Body of pancreas (tissue), 4 donors: ENCODE results near the gene SH3PXD2B. TPM values are rescaled to one million over a fixed set of nuclear protein-coding genes. Genes with fewer than 3 reads are reported as not detected.

Experiments used
- ATAC-seq: fragments of 150-250 bp; one replicate; pipeline ENCODE4 v1.9.1; 2016
- DNase-seq, 4 donors: peaks; one replicate each; pipeline ENCODE4 v3.0.0-alpha.2; 2019
- H3K27ac ChIP-seq, 4 donors: fragments of 200-600 bp; sonication (generic); 1 replicate in 3 of 4; 2 replicates in 1 of 4; pipeline versions ENCODE4 v1.5.1 to v1.6.1; 2016 to 2019; ENCODE audit warnings: mild to moderate bottlenecking in 1 of 4, mixed read lengths in 1 of 4, moderate library complexity in 1 of 4
- H3K27me3 ChIP-seq, 2 donors: fragments of 200-600 bp; sonication (generic); one replicate each; pipeline ENCODE4 v1.6.0; 2016; ENCODE audit warnings: mild to moderate bottlenecking in 1 of 2
- H3K36me3 ChIP-seq, 2 donors: fragments of 200-600 bp; sonication (generic); replicated peaks in 1 of 2; 2 replicates each; pipeline ENCODE4 v1.5.1; 2016; ENCODE audit warnings: low read depth in 2 of 2; ENCODE audit not compliant: insufficient read depth in 1 of 2
- H3K4me1 ChIP-seq: fragments of 200-600 bp; sonication (generic); one replicate; pipeline ENCODE4 v1.6.0; 2016
- H3K4me3 ChIP-seq, 2 donors: fragments of 200-600 bp; sonication (generic); 1 replicate in 1 of 2; 2 replicates in 1 of 2; pipeline ENCODE4 v1.5.1; 2016 to 2019
- H3K9me3 ChIP-seq, 3 donors: fragments of 200-600 bp; sonication (generic); 1 replicate in 2 of 3; 2 replicates in 1 of 3; pipeline ENCODE4 v1.5.1; 2016
- POLR2A ChIP-seq, 3 donors: fragments of 450-650 bp; IDR thresholded peaks; one replicate each; pipeline ENCODE4 v1.6.1; 2016; ENCODE audit warnings: antibody characterized with exemption in 3 of 3, mild to moderate bottlenecking in 2 of 3
- WGBS, 2 donors: methylation state at CpG; one replicate each; pipeline ENCODE4 v1.1.5; 2017; 5-methylcytosine and 5-hydroxymethylcytosine counted together
- intact Hi-C: fragments of 100-400 bp; cut with DNase I; formaldehyde crosslinking; loops from one replicate; pipeline ENCODE4 v1.15.1; 2023
- total RNA-seq, 2 donors: library from RNA; depleted of rRNA; stranded (reverse); fragments of >200 nt; gene quantifications; one replicate each; pipeline ENCODE4 v1.1.0, GENCODE V29; 2016
- TF ChIP-seq, protein P1 (sequence below), 7 experiments: fragments of 450-650 bp in 4 of 7; fragments of 200-600 bp in 3 of 7; sonication (generic) in 3 of 7; IDR thresholded peaks; one replicate each; pipeline ENCODE4 v1.5.1; 2016 to 2019; ENCODE audit warnings: antibody characterized with exemption in 7 of 7

Gene SH3PXD2B
- total RNA-seq, 2 donors from 2014 or later, result 9.9 to 16.9 TPM

DNA sequence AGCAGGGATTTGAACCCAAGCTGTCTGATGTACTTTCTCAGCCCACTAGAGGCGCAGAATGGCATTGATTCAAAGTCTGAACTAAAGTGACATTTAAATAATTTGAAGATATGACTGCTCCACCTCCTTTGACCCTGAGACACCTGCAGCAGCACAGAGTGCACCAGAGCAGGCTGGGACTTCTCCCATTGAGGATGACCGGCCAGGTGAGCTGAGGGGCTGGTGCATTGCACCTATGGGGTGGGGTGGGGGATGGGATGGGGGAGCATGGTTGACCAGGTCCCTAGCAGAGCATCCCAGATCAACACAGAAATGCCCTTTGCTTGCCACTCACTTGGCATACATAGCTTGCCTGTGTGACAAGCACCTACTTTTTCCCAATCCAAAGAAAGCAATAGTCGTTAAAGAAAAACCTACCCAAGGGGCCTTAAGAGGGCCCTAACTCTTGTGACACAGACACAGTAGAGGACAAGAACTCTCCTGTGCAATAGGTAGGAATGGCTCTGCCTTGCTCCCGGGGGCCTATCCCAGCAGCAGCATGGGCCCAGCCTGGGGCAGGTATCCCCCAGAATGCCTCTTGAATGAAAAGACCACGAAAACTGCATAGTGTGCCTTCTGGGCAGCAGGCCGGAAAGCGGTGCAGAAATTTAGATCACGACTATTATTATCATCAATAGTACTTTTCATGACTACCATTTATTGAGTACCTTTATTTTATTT, 6.5 kb downstream of the SH3PXD2B start:
- Histone ChIP-seq H3K9me3 (no peaks in the 10 kb centered on the region), H3K27ac (no peak overlapping the region), H3K36me3 (no peaks in the 10 kb centered on the region), H3K4me3 (no peak overlapping the region), H3K4me1 (peaks cover 43% of the 10 kb centered on the region), H3K27me3 (no peaks in the 10 kb centered on the region)
- ATAC-seq (no peak), DNase-seq (peak in 1 of 4 donors; percentile 39)
- intact Hi-C loops, result no loop called here
- no peak for TF ChIP-seq POLR2A (IDR thresholded peaks at IDR 0.05)
- TF ChIP-seq, protein P1, sequence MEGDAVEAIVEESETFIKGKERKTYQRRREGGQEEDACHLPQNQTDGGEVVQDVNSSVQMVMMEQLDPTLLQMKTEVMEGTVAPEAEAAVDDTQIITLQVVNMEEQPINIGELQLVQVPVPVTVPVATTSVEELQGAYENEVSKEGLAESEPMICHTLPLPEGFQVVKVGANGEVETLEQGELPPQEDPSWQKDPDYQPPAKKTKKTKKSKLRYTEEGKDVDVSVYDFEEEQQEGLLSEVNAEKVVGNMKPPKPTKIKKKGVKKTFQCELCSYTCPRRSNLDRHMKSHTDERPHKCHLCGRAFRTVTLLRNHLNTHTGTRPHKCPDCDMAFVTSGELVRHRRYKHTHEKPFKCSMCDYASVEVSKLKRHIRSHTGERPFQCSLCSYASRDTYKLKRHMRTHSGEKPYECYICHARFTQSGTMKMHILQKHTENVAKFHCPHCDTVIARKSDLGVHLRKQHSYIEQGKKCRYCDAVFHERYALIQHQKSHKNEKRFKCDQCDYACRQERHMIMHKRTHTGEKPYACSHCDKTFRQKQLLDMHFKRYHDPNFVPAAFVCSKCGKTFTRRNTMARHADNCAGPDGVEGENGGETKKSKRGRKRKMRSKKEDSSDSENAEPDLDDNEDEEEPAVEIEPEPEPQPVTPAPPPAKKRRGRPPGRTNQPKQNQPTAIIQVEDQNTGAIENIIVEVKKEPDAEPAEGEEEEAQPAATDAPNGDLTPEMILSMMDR (IDR thresholded peaks at IDR 0.05), result peak in 3 of 7 experiments; percentile 20 to 36 (median 27)
- WGBS, 2 donors, result 71 to 74% methylated on average over 8 of the region's 8 CpGs

DNA sequence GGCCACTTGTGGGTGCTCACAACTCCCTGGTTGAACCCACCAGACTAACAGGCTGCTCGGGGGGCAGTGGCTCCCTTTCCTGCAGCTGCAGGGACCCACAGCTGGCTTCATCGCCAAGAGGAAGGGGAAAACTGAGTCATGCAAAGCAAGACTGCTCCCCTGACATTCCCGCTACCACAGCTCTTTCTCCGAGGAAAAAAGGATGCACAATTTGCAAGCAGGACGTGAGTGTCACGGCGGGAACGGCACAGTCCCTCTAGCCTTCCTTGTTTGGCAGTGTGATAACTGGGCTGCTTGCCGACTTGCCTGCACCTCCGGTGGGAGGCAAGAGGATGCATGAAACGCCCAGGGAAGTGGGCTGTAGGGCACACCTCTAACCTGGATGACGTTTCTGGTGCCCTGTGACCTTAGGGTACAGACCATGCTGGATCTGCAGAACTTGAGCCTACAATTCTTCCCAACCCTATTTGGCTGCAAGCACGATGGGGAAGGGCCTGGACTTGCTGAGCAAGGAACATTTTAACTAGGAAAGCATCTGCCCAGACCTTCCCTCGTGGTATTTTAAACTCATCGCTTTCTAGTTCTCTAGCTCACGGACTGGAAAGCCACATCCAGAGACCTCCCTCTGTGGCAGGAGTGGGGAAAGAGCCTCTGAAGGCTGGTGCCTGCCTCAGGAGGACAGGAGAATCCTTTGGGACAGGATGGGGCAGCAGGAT, 7.8 kb downstream of the SH3PXD2B start:
- Histone ChIP-seq H3K27me3 (no peaks in the 10 kb centered on the region), H3K27ac (no peak overlapping the region), H3K36me3 (no peaks in the 10 kb centered on the region), H3K9me3 (no peaks in the 10 kb centered on the region), H3K4me1 (peaks cover 33% of the 10 kb centered on the region), H3K4me3 (no peak overlapping the region)
- ATAC-seq, result no peak
- intact Hi-C loops, result no loop called here
- WGBS, 2 donors, result 67 to 75% methylated on average over 15 to 16 of the region's 16 CpGs
- DNase-seq, result no peak
- TF ChIP-seq POLR2A (IDR thresholded peaks at IDR 0.05), result no peak
- TF ChIP-seq, protein P1 (IDR thresholded peaks at IDR 0.05), result no peak

DNA sequence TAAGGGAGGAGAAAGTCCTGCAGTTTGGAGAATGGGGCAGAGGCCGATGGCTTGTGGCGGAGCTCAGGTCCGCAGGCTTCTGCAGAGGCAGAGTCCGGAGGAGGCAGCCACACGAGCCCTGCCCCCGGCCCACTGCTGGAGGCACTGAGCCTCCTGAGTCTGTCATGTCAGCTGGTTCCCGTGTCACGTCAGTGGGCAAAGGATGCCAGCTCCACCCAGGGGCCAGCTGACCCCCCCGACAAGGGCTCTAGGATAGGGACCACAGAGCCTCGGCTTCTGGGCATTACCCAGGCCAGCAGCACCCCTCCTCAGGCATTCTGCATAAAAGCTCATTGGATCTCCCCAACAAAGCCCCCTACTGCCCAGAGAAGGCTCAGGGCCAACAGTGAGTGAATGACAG, 8.5 kb downstream of the SH3PXD2B start:
- no peak for DNase-seq
- Histone ChIP-seq H3K27me3 (no peaks in the 10 kb centered on the region), H3K36me3 (no peaks in the 10 kb centered on the region), H3K4me1 (peaks cover 38% of the 10 kb centered on the region), H3K4me3 (no peak overlapping the region), H3K9me3 (no peaks in the 10 kb centered on the region), H3K27ac (no peak overlapping the region)
- 89 to 96% methylated on average over 10 of the region's 10 CpGs for WGBS, 2 donors
- no peak for ATAC-seq
- TF ChIP-seq, protein P1 (IDR thresholded peaks at IDR 0.05), result no peak
- TF ChIP-seq POLR2A (IDR thresholded peaks at IDR 0.05), result no peak
- intact Hi-C loops, result no loop called here

DNA sequence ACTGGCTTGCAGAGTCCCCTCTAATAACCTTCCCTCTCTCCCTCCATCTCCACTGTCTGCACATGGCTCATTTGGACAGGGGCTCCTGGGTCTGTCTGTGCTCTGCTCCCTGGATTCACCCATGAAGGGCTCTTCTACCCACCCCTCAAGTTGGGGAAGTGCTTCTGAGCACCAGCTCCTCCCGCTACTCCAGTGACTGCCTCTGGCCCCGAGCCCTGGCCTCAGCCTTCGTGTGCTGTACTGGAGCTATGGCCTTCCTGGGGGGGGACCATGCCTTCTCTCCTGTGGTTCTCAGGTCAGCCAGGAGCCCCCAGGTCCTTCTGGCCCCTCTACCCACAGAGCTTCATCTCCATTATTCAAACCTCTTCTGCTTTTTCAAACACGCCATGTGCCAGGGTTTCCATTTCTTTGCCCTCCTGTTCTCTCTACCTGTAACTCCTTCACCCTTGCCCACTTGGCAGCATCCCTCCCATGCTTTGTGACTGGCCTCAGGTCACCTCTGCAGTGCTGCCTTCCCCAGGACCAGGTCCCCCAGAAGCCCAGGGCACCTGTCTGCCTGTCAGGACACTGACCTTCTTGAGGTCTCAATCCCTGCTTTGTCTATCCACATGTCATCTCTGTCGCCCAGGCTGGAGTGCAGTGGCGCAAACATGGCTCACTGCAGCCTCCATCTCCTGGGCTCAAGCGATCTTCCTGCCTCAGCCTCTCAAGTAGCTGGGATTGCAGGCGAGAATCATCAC, 9.5 kb downstream of the SH3PXD2B start:
- WGBS, 2 donors, result 77 to 81% methylated on average over 6 to 8 of the region's 8 CpGs
- Histone ChIP-seq H3K4me3 (no peak overlapping the region), H3K27me3 (no peaks in the 10 kb centered on the region), H3K4me1 (peaks cover 41% of the 10 kb centered on the region), H3K27ac (peak overlapping the region in 3 of 4 donors; percentile 5 to 57 (median 17)), H3K36me3 (no peaks in the 10 kb centered on the region), H3K9me3 (no peaks in the 10 kb centered on the region)
- TF ChIP-seq, protein P1 (IDR thresholded peaks at IDR 0.05), result no peak
- TF ChIP-seq POLR2A (IDR thresholded peaks at IDR 0.05), result no peak
- ATAC-seq (no peak), DNase-seq (no peak)
- intact Hi-C loops, result no loop called here
